HCT116 (cell line): Measurements from ENCODE around the gene AKNAD1. TPM values are rescaled to one million over a fixed set of nuclear protein-coding genes. Genes with fewer than 3 reads are reported as not detected.

Source experiments
- ATAC-seq: fragments of 200-7000 bp; cut with Tn5 transposase; 2 replicates; pipeline ENCODE4 v1.9.1; 2020; ENCODE audit warnings: mild to moderate bottlenecking, moderate library complexity
- BruUV-seq: library from RNA; stranded (reverse); fragments of 400-500 nt; replicated peaks from 2 replicates; lab custom pipeline; 2021; lab: Mats Ljungman, UMichigan
- CTCF ChIA-PET: fragments of 300-600 bp; sonication (Branson Sonifier 250); formaldehyde crosslinking; loops from one replicate; lab custom pipeline; 2021; ENCODE audit warnings: antibody characterized with exemption; lab: Charles Lee
- POLR2A ChIA-PET: fragments of 300-600, 350-600 bp; sonication (Branson Sonifier 250); formaldehyde crosslinking; loops from one replicate; lab custom pipeline; 2021; ENCODE audit warnings: antibody characterized with exemption; lab: Charles Lee
- RAD21 ChIA-PET, 2 experiments: fragments of 300-600 bp; sonication (Branson Sonifier 250); formaldehyde crosslinking; loops; one replicate each; lab custom pipeline; 2023; ENCODE audit warnings: low total read pairs in 2 of 2; ENCODE audit not compliant: uncharacterized antibody in 2 of 2, unreplicated experiment in 2 of 2, low non-redundant PET in 1 of 2; lab: Charles Lee
- DNase-seq: peaks from one replicate; pipeline ENCODE4 v3.0.0-alpha.2; 2010; ENCODE audit warnings: low read depth, low spot score
- H2AFZ ChIP-seq: fragments of 200-600 bp; shearing (Covaris generic), sonication (generic); 2 replicates; pipeline ENCODE4 v1.6.1; 2017; ENCODE audit warnings: low read depth, mixed run types, mixed read lengths, antibody characterized with exemption, low read length; ENCODE audit not compliant: poor library complexity, severe bottlenecking
- H3K27ac ChIP-seq: 2 replicates; pipeline ENCODE4 v1.5.1; 2012; ENCODE audit warnings: low read depth, low read length
- H3K27me3 ChIP-seq: fragments of 200-600 bp; sonication (generic); 2 replicates; pipeline ENCODE4 v1.6.1; 2016; ENCODE audit warnings: mixed run types, low read length, mixed read lengths; ENCODE audit not compliant: insufficient read depth
- H3K36me3 ChIP-seq, 2 experiments: fragments of 200-500 bp in 1 of 2; fragments of 200-600 bp in 1 of 2; sonication (Bioruptor generic) in 1 of 2; sonication (generic) in 1 of 2; 2 replicates each; pipeline versions ENCODE4 v1.5.1 to v1.6.1; 2014 to 2016; ENCODE audit warnings: low read length in 2 of 2, inconsistent platforms in 1 of 2, mixed read lengths in 1 of 2, mixed run types in 1 of 2; ENCODE audit not compliant: insufficient read depth in 2 of 2, control insufficient read depth in 1 of 2
- H3K4me1 ChIP-seq, 2 experiments: fragments of 200-600 bp in 1 of 2; sonication (generic) in 1 of 2; 2 replicates each; pipeline versions ENCODE4 v1.5.1 to v1.6.1; 2012 to 2017; ENCODE audit warnings: low read length in 2 of 2, inconsistent platforms in 1 of 2, mild to moderate bottlenecking in 1 of 2, mixed read lengths in 1 of 2, mixed run types in 1 of 2, moderate library complexity in 1 of 2; ENCODE audit not compliant: insufficient read depth in 2 of 2, control insufficient read depth in 1 of 2
- H3K4me2 ChIP-seq: fragments of 200-600 bp; sonication (generic); 2 replicates; pipeline ENCODE4 v1.6.1; 2017; ENCODE audit warnings: mixed run types, low read length, mixed read lengths
- H3K4me3 ChIP-seq, 2 experiments: fragments of 200-600 bp in 1 of 2; sonication (generic) in 1 of 2; replicated peaks in 1 of 2; 2 replicates each; pipeline ENCODE4 v1.5.1; 2011 to 2016; ENCODE audit warnings: low read length in 2 of 2, control low read depth in 1 of 2, low read depth in 1 of 2, mild to moderate bottlenecking in 1 of 2, mixed read lengths in 1 of 2, mixed run types in 1 of 2
- H3K79me2 ChIP-seq: fragments of 200-600 bp; sonication (generic); 2 replicates; pipeline ENCODE4 v1.6.1; 2017; ENCODE audit warnings: mild to moderate bottlenecking, mixed run types, low read length, moderate library complexity, mixed read lengths; ENCODE audit not compliant: insufficient read depth
- H3K9ac ChIP-seq: fragments of 200-600 bp; sonication (generic); 2 replicates; pipeline ENCODE4 v1.6.1; 2016; ENCODE audit warnings: low read length, mixed read lengths
- H3K9me2 ChIP-seq: fragments of 200-600 bp; sonication (generic), shearing (Covaris generic); 2 replicates; pipeline ENCODE4 v1.6.1; 2017; ENCODE audit warnings: mixed run types, mild to moderate bottlenecking, moderate library complexity; ENCODE audit not compliant: insufficient read depth
- H3K9me3 ChIP-seq, 2 experiments: fragments of 200-500 bp in 1 of 2; fragments of 200-600 bp in 1 of 2; sonication (Bioruptor generic) in 1 of 2; sonication (generic) in 1 of 2; 2 replicates each; pipeline ENCODE4 v1.6.1; 2014 to 2017; ENCODE audit warnings: low read length in 2 of 2, mixed read lengths in 2 of 2, inconsistent platforms in 1 of 2, low read depth in 1 of 2, mild to moderate bottlenecking in 1 of 2, mixed run types in 1 of 2, moderate library complexity in 1 of 2; ENCODE audit not compliant: control insufficient read depth in 1 of 2, insufficient read depth in 1 of 2
- H4K20me1 ChIP-seq: fragments of 200-600 bp; sonication (generic), shearing (Covaris generic); 2 replicates; pipeline ENCODE4 v1.6.1; 2017; ENCODE audit warnings: mixed run types, mild to moderate bottlenecking, moderate library complexity; ENCODE audit not compliant: insufficient read depth
- SIN3A ChIP-seq: IDR thresholded peaks from 2 replicates; pipeline ENCODE4 v1.6.1; 2012; ENCODE audit warnings: low read depth
- SP1 ChIP-seq: IDR thresholded peaks from 2 replicates; pipeline ENCODE4 v1.6.1; 2012; ENCODE audit warnings: low read depth
- TCF7L2 ChIP-seq: IDR thresholded peaks from 2 replicates; pipeline ENCODE4 v1.7.0; 2011; ENCODE audit warnings: borderline replicate concordance, inconsistent platforms; ENCODE audit not compliant: insufficient read depth, insufficient read length; ENCODE audit errors: extremely low read depth
- intact Hi-C: fragments of 100-400 bp; cut with micrococcal nuclease; formaldehyde crosslinking; loops from 2 replicates; pipeline ENCODE4 v1.10.0; 2022
- total RNA-seq: library from RNA; stranded (reverse); gene quantifications from one replicate; pipeline ENCODE4 v1.2.1, GENCODE V29; 2021; ENCODE audit not compliant: unreplicated experiment

AKNAD1 gene
- total RNA-seq, 1 experiment from 2014 or later: 0.15 TPM

GRCh38 chr1:108871050-108871724 lies 14.3 kb upstream of the AKNAD1 start:
- H3K9ac ChIP-seq: no peak overlapping the region
- BruUV-seq: no TSS peak
- ChIA-PET POLR2A (no interaction called here), RAD21 (no interaction called here), CTCF (no interaction called here)
- H3K9me3 ChIP-seq: no peaks in the 10 kb centered on the region
- no peak overlapping the region for H3K4me2 ChIP-seq
- no peak overlapping the region for H3K27ac ChIP-seq
- no peak overlapping the region for H2AFZ ChIP-seq
- peaks cover under 1 to 20% of the 10 kb centered on the region in 2 experiments for H3K4me1 ChIP-seq
- no peak for TF ChIP-seq SIN3A
- no peaks in the 10 kb centered on the region for H3K79me2 ChIP-seq
- no peaks in the 10 kb centered on the region for H4K20me1 ChIP-seq
- no peak overlapping the region for H3K4me3 ChIP-seq
- H3K27me3 ChIP-seq: no peaks in the 10 kb centered on the region
- no peak for DNase-seq
- no peaks in the 10 kb centered on the region for H3K36me3 ChIP-seq
- no peaks in the 10 kb centered on the region for H3K9me2 ChIP-seq
- no peak for ATAC-seq
- intact Hi-C loops: no loop called here

GRCh38 chr1:108865316-108865910 lies 8.5 kb upstream of the AKNAD1 start:
- TF ChIP-seq TCF7L2 (peak; percentile 97), SIN3A (no peak), SP1 (peak; percentile 28; the same call in 1 of the 2 replicates)
- Histone ChIP-seq H3K9ac (no peak overlapping the region), H3K9me2 (no peaks in the 10 kb centered on the region), H3K79me2 (no peaks in the 10 kb centered on the region), H2AFZ (peak overlapping the region; percentile 41), H3K4me2 (peak overlapping the region; percentile 65), H3K27ac (no peak overlapping the region), H3K9me3 (no peaks in the 10 kb centered on the region), H3K4me1 (peaks cover 15 to 29% of the 10 kb centered on the region in 2 experiments), H3K4me3 (peak overlapping the region in 1 of 2 experiments; percentile 18; a peak in 2 of 4 replicates), H3K36me3 (no peaks in the 10 kb centered on the region), H4K20me1 (no peaks in the 10 kb centered on the region), H3K27me3 (no peaks in the 10 kb centered on the region)
- ChIA-PET POLR2A (no interaction called here), RAD21 (no interaction called here), CTCF (interaction anchor here (1.2 kb wide), 1 partner anchor 37 kb away, joined by 3 read pairs; no protein-coding TSS in a partner anchor)
- ATAC-seq: peak; percentile 85
- no peak for DNase-seq
- intact Hi-C loops: no loop called here
- BruUV-seq: no TSS peak
